ENCODE results near the gene GJB2. TPM values are rescaled to one million over a fixed set of nuclear protein-coding genes. Genes with fewer than 3 reads are reported as not detected.

The GJB2 gene
- total RNA-seq, 1 experiment from 2014 or later, result 0.45 TPM

DNA sequence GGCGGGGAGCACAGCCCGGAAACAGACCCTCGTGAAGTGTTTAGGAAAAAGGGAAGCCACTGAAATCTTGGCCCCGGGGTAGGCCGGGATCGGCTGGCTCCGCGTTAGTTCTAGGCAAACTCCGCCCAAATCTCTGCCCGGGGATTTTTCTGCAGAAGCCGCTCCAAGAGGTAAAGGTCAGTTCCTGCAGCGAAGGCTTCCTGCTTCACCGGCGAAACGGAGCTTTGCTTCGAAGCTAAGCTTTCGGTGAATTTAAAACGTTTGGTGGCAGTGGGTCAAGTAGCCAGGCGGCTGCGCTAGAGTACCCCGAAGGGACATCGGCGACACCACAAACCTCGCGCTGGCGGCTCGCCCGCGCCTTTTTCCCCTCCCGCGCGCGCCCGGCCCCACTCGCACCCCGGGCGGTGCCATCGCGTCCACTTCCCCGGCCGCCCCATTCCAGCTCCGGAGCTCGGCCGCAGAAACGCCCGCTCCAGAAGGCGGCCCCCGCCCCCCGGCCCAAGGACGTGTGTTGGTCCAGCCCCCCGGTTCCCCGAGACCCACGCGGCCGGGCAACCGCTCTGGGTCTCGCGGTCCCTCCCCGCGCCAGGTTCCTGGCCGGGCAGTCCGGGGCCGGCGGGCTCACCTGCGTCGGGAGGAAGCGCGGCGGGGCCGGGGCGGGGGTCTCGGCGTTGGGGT lies 441 bp downstream of the GJB2 start:
- no peak for DNase-seq (ENCODE audit: low spot score)

DNA sequence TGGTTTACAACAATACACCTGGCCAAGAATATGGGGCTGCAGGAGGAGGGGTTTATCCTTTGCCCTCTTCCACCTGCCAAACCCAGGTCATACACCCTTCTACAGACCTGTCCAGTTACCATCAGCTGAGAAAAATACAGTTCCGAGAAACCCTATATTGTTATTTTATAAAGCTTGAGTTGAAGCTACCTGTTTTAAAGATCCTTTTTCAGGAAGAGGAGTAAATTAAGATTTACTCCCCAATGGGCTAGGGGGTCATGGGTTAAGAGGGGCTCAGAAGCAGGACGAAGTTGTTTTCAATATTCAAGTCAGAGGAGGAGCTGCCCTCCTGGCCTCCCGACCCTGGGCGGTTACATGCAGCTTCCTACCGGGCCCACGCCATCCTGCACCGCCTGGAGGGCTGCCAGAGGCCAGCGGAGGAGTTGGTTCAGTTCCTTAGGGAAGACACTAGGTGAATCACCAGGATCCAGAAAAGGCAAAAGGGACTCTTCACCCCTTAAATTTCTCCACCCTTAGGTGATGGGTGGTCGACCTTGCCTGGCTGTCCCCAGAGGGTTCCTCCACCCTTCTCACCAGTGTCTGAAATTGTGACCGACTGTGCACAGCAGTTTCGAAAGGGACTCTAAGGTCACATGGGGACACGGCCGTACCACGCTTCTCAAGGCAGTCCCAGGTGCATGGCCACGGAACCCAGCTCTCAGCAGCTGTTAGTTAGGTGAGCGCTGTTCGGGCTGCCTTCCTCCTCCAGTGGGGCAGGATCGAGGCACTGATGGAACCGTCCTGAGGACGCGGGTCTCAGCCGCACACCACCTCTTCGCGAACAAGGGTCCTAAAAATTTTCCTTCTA lies 1.2 kb downstream of the GJB2 start:
- no peak for DNase-seq (ENCODE audit: low spot score)

DNA sequence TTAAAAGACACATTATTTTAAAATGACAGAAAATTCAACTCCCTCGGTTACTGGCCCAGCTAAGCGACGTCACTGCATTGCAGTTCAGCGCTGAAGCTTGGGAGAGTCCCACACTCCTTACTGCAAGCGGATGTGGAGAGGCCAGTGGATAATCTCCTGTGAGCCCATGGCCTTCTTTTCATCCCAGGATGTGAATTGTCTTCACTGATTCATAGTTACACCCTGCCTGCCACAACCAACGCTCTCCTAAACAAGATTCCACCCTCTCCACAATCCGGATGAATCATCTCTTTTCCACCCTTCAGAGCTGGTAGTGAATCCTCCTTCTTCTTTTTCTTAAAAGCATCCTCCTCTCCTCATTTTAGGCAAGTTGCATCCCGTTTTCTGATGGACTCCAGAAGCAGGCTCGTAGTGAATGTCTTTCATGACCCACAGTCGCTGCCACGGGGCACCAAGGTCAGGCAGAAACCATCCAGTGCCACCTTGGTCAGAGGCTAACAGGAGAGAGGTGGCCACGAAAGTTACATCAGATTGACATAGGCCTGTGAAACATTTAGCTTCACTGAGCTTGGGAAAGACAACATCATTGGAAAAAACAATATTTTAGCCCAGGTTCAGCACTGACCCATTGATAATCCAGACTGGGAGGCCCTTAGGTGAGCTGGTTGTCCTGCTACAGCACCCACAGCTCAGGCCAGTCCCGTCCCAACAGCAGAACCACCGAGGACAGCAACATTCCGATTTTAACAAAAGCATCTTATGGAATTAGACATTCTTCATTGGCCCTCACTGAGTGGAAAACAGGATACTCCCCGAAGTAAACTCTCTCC lies 2.0 kb downstream of the GJB2 start:
- peak; percentile 92 for DNase-seq (ENCODE audit: low spot score)

DNA sequence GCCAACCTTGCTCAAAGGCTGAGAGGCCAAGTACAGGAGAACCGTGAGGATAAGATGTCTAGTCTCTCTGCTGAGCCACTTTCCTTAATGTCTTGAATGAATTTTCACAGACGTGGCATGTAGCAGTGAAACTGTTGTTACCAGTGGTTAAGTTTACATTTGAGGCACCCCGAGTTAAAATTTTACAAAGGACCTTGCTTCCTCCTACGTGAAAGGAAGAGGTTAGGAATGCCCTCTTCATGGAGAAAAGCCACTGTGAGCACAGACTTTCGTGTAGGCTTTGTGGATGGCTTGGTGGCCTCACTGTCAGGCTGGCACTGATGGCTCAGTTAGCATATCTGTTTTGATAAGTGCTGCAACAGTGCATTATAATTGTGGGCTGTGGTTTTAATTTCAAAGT lies 2.7 kb downstream of the GJB2 start:
- DNase-seq (ENCODE audit: low spot score), result no peak

DNA sequence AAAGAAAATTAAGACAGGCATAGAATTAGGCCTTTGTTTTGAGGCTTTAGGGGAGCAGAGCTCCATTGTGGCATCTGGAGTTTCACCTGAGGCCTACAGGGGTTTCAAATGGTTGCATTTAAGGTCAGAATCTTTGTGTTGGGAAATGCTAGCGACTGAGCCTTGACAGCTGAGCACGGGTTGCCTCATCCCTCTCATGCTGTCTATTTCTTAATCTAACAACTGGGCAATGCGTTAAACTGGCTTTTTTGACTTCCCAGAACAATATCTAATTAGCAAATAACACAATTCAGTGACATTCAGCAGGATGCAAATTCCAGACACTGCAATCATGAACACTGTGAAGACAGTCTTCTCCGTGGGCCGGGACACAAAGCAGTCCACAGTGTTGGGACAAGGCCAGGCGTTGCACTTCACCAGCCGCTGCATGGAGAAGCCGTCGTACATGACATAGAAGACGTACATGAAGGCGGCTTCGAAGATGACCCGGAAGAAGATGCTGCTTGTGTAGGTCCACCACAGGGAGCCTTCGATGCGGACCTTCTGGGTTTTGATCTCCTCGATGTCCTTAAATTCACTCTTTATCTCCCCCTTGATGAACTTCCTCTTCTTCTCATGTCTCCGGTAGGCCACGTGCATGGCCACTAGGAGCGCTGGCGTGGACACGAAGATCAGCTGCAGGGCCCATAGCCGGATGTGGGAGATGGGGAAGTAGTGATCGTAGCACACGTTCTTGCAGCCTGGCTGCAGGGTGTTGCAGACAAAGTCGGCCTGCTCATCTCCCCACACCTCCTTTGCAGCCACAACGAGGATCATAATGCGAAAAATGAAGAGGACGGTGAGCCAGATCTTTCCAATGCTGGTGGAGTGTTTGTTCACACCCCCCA lies 3.8 kb downstream of the GJB2 start:
- no peak for DNase-seq (ENCODE audit: low spot score)

DNA sequence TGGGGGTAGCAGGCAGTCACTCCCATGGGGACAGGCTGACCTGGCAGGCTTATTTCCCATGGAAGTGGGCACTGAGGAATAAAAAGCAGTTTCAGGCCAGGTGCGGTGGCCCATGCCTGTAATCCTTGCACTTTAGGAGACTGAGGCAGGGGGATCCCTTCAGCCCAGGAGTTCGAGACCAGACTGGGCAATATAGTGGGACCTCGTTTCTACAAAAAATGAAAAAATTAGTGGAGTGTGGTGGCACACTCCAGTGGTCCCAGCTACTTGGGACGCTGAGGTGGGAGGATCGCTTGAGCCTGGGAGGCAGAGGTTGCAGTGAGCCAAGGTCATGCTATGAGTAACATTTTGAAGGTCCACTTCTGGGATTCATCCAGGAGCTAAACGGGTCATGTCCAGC lies 6.0 kb downstream of the GJB2 start:
- DNase-seq (ENCODE audit: low spot score), result no peak

DNA sequence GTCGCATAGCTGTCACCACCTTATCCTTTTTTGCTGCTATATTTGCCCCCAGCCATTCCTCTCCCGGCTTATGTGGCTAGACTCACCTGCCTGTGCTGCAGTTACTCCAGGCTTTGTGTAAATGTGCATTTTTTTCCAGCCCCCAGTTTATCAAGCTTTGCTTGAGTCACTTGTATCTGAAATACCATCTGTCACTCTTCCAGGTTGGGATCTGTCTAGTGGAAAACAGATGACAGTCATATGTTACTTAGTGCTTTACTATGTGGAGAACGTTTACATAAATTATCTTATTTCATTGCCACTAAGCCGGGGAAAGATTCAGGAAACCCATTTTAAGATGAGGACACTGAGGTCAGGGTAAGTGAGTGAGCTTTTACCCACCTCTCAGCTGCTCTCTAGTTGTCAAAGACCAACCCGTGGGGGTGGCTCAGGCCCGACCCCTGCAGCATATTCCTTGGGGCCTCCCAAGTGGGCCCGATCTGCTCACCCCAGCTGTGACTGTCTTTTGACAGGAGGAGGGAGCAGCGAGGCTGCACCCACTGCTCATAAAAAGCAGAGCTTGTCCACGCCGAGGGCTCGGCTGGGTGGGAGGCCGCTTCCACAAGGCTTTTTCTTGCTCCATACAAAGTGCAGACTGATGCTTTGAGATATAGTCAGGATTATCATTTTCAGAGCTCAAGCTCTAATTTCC lies 7.2 kb downstream of the GJB2 start:
- no peak for DNase-seq (ENCODE audit: low spot score)

DNA sequence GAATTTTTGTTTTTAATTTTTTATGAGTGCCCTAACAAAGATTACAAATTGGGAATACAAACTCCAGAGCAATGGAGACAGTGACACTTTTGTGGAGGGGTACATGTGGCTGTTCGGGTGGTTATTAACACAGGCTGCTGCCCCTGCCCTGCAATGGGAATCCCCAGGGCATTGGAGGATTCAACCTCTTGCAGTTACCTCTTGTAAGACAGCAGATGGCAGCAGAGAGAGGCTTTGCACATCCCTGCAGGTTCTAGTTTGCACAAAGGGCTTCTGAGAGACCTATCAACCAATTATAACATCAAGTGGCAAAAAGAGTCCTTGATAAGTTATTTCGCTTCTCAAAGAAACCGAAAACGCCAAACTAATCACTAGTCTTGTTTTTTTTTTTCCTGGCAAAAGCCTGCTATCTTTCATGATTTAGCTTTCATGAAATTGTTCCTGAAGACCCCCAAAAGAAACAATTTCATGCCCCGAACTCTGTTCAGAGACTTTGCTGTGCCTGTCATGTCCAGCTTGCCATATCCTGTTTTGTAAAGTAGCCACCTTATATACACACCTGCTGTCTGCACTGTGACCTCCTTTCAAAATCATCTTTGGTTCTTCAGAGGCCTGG lies 10.4 kb downstream of the GJB2 start:
- peak; percentile 52 for DNase-seq (ENCODE audit: low spot score)

DNA sequence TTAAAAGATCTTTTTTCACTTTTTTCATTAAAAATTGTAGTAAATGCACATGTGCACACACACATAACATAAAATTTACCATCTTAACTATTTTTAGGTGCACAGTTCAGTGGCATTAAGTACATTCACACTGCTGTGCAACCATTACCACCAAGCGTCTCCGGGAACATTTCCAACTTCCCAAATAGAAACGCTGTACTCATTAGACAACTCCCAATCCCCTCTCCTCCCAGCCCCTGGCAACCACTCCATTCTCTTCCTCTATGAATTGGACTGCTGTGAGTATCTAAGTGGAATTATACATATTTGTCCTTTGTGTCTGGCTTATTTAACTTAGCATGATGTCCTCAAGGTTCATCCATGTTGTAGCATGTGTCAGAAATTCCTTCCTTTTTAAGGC lies 11.6 kb downstream of the GJB2 start:
- no peak for DNase-seq (ENCODE audit: low spot score)

DNA sequence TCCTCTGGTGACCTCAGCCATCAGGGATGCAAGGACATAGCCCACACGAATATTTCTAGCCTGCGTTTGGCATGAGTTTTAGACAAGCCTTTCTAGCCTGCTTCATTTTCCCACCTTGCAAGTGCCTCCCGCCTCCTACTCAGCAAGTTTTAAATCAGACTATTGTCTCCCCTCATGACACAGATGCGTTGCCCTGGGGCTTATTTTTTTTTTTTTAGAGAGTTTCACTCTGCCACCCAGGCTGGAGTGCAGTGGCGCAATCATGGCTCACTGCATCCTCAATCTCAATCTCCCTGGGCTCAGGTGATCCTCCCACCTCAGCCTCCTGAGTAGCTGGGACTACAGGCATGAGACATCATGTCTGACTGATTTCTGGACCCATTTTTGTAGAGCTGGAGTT lies 14.6 kb downstream of the GJB2 start:
- no peak for DNase-seq (ENCODE audit: low spot score)

DNA sequence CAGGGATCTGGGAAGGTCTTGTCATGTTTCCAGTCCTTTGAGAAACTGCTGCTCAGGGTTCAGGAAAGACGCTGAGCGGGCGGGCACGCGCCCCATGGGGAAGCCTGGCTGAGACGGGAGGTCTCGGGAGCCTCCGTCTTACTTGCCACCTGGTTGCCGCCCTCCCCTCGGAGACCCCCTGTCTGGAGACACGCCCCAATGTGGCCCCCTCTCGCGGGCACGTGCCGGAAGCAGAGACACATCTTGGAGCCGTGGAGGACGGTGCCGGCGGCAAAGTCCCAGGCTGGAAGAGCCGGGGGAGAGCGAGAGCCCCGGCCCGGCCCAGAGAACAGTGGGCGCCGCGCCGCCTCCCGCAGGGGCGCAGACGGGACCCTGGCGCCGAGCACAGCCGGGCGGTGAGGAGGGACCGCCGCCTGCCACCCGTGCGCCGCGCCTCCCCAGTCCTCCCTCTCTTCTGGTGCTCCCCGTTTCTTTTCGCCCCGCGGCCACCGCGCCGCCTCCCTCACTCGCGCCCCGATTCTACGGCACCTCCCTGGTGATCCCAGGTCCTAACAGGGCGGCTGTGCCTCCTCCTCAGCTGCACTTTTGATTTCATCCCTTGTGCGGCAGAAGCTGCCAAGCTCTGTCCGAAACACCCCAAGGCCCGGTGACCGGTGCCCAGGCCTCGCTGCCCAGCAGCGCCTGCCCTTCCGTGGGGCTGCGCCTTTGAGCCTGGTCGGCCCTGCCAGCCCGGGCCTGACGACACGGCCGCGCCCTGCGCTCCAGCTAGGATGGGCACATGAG lies 15.5 kb downstream of the GJB2 start:
- DNase-seq (ENCODE audit: low spot score), result no peak

DNA sequence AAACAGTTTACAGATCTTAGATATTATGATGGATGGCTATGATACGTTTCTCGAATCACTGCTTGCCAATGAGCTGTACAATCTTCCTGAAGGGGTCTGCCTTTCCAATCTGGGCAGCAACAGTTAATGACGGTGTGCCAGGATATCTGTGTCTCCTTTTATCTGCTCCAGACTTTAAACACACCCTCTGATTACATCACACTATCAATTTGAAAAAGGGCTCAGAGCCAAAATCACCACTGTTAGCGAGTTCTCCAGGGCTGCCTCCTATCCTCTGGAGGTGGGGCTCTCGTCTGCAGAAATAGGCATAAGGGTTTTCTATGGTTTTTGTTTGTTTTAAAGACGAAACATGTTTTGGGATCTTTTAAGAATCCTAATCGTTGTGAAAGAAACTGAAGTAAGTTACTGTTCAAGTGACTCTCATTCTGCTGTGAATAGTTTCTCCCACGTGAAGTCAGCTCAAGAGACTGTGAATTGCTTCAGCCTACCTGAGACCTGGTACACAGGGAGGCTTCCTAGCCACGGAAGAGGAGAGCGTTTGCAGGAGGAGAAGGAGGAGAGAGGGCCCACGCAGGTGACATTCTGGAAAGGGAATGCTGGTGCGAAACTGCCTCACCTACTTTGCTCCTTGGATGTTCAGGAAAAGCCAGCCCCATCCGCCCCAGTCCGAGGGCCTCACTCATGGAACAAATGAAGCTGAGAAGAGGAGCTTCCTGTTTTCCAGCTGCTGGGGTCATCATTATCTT lies 16.7 kb downstream of the GJB2 start:
- peak; percentile 9 for DNase-seq (ENCODE audit: low spot score)

DNA sequence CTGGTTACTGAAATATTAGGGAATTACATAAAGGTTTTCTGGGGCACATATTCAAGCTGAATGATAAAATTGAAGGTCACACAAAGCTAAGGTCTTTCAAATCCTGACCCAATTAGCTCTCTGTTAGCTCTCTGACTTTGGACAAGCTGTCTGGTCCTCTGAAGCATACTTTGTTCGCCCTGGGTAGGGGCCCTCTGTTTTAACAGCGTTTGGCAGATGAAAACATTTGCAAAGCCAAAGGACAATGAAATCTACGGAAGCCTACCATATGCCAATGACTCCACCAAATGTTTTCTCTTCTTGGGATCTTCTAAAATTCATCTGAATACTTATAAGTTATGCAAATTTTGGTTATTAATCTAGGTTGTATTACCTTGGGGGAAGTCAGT lies 17.3 kb downstream of the GJB2 start:
- no peak for DNase-seq (ENCODE audit: low spot score)

DNA sequence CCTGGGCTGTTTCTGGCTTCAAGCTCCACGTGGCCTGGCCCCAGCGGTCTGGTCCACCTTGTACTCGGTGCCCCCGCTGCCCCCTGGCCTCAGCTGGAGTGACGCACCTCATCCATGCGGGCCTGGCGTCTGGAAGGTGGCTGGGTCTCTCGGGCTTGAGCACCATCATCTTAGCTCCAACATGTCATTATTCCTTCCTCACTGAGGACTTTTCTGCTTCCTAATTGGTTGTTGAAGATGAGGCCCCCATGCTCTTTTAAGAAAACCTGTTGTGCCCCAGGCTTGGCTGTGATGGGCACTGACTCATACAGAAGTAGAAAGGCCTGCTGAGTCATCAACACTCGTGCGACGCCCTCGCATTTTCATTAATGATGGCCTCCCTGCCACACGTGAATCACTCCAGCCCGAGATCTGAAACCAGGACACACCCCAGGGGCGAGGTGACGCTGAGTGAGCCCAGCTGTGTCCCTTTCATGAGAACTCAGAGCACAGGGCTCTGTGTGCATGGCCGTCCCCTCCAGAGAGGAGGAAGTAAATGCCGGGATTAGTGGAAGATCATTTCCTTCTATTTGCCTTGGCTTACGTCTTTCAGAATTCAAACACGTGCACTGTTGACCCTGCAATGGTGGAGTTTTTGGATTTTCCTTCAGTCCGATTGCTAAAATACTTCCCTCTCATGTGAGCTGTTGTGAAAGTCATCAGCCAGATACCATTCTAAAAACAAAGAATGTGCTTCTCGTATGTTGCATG lies 17.9 kb downstream of the GJB2 start:
- peak; percentile 95 for DNase-seq (ENCODE audit: low spot score)

DNA sequence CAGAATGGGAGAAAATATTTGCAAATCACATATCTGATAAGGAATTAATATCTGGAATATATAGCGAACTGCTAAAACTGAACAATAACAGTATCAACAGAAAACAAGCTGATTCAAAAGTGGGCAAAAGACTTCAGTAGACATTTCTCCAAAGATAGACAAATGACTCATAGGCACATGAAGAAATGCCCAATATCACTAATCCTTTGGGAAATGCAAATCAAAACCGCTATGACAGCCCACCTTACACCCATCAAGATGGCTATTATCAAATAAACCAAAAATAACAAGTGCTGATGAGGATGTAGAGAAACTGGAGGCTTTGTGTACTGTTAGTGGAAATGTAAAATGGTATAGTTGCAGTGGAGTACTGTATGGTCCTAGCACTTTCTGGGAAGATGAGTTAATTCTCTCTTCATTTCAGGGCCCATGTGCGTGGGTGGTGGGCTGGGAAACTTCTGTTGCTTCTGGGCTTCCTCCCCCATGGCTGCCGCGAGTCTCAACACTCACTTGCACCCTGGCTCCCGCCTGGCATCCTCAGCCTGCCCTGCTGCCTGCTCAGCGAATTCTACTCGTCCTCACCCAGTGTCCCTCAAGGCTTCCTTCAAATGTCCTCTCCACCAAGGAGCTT lies 19.5 kb downstream of the GJB2 start:
- no peak for DNase-seq (ENCODE audit: low spot score)

DNA sequence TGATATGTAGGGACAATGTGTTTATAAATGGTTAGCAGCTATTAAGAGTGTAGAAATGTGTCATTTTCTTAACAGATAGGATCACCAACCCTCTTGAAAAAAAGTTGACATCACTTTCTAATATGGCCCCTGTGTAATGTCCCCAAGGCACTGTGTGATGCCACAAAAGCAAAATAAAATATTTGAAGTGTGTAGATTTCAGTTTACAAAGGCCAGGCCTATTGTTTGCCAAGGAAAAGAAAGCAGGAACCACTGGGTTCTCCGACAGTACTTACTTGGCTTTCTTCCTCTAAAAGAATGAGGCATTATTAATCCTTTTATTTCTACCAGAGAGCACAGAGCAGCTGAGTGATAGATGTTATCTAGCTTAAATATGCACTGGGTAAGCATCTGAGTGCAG lies 21.4 kb downstream of the GJB2 start:
- DNase-seq (ENCODE audit: low spot score), result no peak

DNA sequence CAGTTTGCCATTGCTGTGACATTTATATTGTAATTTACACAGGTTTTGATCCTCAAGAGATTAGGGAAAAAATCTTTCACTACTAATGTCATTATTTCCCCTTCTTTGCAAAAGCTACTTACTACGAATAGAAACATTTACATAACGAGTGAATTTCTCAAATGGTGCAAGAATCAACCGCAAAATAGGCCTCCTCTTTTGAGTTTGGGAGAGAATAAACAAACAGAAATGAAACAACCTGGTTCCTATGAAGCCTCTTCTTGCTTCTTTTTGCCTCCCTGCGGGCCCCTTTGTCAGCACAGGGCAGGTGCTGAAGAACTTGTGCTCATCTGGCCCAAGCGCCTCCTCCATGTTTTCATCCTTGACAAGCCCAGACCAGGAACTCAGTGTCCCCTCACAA lies 21.8 kb downstream of the GJB2 start:
- DNase-seq (ENCODE audit: low spot score), result no peak

DNA sequence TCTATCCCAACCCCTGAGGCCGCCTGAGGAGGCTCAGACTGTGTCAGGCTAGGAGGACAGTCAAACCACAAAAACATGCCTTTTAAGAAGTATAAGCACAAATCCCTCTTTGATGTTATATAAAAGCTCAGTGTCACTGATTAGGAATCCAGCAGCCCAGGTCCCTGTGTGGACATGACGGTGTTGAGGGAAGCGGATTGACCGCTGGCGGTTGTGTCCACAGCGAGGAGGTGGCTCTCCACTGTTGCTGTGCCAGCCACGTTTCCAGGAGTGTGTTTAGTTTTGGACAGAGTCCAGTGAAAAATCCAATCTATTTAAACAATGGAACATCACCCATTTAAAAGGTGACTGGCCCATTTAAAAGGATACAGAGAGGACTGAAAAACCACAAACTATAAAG lies 24.3 kb downstream of the GJB2 start:
- no peak for DNase-seq (ENCODE audit: low spot score)
